Activated T-cell treated with anti-CD3 and anti-CD28 coated beads for 24 hours (primary cell): Measurements from ENCODE around the gene SIK2.
"Not testable (repeated sequence)": the region's sequence is repeated elsewhere in the genome, so short reads cannot be mapped to it uniquely, and the experiment has no call there.

Experiments used
- DNase-seq: peaks from one replicate; pipeline ENCODE4 v3.0.0-alpha.2; 2020; ENCODE audit warnings: low read depth

The SIK2 gene

DNA sequence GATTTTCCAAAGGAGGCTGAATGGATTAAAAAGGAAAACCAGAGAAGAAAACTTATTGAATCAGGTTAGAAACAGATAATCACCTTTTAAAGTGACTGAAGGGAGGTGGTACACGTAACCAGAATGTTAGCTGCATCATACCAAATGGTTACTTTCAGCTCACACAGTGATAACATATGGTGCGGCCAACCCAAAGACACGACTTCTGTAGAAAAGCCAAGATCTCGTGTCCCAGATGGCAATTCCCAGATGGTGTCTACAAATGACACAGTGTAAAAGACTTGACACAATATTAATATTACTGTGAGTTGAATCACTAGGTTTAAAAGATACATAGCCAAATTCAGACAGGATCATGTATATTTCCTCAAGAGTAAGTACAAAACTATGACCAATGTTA is 158.8 kb downstream of the SIK2 start:
- DNase-seq: no peak

DNA sequence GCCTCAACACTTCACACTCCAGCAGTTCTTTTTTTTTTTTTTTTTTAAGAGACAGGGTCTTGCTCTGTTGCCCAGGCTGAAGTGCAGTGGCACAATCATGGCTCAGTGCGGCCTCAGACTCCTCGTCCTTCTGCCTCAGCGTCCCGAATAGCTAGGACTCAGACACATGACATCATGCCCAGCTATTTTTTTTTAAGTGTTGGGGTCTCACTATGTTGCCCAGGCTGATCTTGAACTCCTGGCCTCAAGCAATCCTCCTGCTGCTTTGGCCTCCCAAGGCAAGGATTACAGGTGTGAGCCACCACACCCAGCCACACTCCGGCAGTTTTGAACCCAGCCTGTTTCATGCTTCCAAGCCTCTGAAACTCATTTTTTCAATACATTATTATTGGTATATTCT is 160.3 kb downstream of the SIK2 start:
- no peak for DNase-seq

DNA sequence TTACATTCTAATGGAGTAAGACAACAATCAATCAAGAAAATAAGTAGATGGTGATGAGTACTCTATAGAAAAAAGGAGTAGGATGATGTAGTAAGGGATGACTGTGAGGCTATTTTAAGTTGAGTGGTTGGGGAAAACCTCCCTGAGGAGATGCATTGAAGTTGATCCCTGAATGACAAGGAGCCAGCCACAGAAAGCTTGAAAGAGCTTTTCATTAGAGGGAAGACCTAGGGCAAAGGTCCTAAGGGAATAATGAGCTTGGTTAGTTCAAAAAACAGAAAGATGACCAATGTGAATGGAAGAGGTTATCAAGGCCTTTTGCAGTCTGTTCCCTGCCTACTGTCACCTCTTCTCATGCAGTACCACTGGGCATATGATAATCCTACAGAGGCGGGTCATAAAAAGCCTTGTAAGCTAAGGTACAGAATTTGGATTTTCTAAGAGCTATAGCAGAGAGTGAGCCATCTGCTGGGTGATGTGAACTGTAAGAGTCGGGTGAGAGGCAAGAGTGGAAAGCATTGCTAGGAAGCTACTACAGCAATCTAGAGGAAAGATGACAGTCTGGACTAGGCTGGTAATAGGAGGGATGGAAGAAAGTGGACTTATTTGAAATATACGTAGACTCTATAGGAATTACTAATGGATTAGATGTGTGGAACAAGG is 160.9 kb downstream of the SIK2 start:
- DNase-seq: no peak

DNA sequence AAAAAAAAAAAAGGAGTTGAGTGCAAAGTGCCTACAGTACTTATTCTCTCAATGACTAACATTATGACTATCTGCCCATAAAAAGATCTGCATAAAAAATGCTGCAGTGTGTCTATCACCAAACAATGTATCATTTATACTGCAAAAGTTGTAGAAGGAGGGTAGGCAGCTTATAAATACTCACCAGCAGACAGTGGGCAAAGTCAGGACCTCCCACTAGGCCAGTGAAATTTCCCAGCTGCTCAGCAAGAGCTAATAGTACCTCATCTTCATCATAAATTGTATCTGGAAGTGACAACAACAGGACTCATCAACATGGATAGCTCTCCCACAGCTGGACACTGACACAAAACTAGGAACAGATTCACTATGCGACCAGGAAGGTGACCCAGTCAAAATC is 162.4 kb downstream of the SIK2 start:
- no peak for DNase-seq

DNA sequence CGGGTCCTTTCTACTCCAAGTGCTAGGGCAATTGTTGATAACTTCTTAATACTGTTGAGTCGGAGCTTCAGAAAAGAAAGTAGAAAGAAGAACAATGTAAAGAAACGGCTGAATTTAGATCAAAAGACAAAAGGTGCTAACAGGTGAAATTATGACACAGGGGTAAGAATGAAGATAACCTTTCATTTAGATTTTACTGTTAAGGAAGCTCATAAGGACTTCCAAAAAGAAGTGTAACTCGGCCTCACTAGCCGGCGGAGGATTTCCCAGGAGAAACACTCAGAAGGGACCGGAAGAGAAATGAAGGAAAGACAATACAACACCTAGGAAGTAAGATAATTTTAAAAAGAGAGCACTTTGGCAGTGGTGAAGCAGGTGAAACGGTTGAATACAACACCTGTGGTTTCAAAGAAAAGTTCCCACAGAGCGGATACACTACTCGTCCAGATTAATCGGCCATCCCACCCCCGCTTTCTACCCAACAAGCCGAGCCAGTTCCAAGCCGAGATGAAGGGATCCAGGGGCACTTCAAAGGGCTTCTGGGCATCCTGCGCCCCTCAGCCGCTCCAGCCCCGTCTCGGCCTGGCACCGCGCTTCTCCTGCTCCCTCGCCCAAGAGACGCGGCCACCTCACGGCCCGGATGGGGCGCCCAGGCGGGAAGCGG is 163.2 kb downstream of the SIK2 start:
- no peak for DNase-seq

DNA sequence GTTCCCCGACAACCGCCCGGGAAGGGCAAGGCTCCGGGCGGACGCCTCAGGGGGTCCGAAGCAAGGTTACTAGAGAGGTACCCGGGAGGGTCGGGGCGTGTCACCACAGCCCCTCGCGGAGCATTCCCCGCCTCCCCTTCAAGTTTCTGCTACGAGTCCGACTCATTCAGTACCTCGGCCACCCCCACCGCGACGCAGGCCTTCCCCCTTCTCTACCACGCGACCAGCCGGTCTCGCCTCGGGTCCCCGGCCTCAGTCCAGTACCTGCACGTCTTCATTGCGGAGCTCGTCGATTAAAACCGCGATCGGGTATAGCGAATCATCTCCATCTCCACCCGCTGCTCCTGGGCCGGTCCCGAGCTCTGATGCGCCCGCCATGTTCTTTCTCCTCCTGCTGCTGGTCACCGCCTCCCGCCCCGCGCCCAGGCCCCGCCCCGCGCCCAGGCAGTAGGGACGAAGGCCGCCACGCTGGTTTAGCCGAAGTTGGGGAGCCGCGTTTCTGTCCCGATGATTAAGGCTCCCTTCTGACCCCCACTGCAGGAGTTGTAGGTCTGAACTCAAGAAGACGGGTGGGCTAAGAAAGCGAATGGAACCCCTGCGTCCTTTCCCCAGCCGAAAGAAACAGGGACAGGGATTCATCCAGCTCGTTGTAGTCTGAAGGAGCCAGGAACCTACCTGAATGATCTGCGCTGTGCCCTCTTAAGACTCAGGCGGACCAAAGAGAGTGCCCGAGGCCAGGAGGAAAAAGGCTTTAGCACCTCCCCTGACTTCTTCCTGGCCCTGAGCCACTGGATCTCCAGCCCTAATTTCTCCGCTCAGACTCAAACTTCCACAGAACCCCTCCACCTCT is 164.0 kb downstream of the SIK2 start, which contains the start of gene PPP2R1B:
TSS of gene PPP2R1B (minus strand) at position 406 of the 850 bp plus-strand sequence. CDS start at position 378, 28 bp downstream.
- DNase-seq: peak; percentile 60

DNA sequence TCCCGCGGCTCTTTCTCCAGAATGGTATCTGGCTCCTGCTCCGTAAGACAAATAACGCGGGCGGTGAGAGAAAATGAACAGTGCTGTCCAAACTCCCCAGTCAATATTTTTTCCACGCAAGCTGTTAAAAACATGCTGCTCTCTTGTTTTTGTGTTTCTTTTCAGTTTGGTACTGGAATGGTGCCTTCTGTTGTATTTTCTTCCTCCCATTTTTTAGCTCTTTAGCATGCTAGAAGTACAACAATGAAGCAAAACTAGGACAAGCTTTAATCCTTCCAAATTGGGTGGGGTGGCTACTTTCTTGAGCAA is 164.5 kb downstream of the SIK2 start:
- no peak for DNase-seq

DNA sequence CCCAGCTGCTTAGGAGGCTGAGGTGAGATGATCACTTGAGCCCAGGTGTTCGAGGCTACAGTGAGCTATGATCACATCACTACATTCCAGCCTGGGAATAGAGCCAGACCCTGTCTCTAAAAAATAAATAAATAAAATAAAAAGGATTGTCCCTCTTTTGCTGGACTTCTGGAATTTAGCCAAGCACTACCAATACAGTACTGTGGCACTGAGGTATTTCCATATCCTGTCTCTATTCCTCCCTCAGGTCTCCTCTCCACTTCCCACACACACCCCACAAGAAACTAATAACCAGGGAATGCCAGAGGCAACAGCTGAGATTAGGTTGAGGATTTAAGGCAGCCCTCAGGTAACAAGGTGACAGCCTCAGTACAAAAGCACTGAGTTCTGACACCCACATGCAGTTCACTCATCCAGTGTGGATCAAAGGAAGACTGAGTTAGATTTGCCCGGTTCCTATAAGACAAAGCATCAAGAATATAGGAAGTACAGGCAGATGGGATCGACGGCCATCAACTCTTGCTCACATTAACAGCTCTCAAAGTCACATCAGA is 168.4 kb downstream of the SIK2 start:
- DNase-seq: no peak

DNA sequence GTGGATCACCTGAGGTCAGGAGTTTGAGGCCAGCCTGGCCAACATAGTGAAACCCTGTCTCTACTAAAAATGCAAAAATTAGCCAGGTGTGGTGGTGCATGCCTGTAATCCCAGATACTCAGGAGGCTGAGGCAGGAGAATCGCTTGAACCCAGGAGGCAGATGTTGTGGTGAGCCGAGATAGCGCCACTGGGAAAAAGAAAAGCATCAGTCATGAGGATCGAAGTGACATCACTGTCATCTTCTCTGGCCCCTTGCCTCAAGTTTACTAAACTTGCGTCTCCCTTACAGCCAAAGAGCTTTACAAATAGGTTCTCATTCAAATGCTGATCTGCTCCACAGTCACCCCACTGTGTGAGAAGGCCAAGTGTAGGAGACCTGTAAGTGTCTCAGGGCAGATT is 169.0 kb downstream of the SIK2 start:
- not testable (repeated sequence) for DNase-seq

DNA sequence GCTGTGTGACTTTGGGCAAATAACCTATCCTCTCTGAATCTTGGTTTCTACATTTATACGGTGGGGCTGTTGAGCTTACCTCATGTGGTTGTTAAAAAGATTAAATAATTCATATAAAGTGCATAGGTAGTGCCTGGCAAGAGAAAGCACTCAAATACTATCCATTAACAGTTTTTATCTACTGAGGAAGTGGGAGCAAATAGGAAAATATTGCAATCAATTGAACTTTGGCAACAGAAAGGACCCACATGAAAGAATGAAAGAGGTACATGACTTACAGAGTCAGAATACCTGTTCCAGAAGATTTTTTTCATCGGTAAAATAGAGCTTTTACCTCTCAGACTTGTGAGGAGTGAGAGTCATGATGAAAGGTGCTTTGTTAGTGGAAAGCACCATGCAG is 170.3 kb downstream of the SIK2 start:
- no peak for DNase-seq

DNA sequence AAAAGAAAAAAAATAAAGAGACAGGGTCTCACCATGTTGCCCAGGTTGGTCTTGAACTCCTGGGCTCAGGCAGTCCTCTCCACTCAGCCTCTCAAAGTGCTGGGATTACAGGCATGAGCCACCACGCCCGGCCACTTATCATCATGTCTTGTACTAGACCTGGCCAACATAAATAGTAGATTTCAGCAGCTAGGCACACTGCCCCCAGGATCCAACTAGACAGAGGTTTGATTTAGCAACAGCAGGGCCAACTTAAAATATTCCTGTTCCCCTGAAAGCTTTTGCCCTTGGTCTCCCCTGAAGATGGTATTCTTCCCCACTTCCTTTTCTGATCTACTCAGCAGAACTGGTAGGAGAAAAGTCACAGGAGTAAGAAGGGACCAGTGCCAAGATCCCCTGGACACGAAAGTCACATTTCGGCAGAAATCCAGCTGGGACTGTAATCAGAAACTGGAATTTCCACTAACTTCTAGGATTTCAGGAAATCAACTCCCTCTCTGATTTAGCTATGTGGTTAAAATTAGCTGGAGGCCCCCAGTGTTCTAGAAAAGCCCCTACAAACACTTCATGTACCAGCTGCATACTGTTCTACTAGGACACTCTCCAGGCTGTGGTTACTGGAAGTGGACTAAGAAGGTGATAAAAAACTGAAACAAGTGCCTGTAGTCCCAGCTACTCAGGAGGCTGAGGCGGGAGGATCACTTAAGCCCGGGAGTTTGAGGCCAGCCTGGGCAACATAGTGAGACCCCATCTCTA is 172.9 kb downstream of the SIK2 start:
- no peak for DNase-seq

DNA sequence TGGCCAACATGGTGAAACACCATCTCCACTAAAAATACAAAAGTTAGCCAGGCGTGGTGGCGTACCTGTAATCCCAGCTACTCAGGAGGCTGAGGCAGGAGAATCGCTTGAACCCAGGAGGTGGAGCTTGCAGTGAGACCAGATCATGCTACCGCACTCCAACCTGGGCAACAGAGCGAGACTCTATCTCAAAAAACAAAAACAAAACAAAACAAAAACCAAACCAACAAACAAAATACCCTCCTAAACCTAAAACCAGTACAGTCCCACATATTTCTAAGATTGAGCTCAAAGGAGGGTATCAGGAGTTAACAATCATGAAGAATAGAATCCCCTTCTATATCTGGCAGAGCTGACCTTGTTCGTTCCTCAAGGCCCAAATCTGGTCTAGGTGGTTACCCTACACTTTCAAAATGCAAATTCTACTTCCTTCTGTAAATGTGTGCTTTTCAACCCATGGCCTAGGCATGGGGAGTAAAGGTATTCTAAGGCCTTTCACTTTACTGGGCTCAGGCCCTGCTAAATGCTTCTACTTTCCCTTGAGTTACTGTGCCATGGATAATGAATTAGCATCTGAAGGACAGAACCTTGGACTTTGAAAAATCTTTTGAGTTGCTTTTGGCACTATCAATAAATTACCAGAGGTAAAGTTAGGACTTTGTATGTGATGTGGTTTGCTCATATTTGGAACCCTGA is 174.3 kb downstream of the SIK2 start:
- DNase-seq: no peak

DNA sequence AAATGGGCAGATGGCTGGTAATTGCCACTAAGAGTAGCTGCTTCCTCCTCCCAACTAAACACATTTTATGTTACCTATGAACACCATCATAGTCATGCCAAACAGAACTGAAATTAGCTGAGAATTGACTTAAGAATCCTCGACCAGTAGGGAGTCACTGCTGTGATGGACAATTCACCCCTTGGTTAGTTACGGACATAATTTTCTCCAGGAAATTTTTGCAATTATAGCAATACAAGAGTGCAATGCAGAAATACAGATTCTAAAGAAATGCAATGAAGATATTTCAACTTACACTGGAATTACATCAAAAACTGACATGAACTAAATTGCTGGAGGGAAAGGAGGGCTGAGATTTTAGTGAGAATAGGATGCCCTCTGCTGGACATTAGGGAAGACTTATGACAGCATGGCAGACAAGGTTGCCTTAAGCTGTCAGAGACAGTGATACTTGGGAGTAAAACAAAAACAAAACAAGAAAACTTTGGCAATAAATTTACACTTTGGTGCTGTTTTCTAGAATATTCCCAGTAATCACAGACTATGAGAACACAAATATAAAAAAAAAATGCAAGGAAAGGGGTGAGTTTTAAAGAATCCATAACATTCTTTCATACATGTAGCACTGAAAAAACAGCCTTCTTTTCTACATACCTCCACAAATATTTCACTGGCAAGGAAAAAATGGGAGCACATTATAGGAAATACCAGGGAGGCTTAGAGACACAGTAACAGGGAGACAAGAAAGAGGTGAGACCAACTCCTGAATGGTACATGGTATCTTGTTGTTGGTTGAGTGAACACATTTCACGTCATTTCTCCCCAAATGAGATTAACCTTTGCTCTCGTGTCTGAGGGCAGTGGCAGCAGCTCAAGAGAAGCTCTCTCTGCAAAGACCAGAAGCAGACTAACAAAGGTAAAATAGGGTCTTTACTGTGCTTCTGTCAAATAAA is 175.1 kb downstream of the SIK2 start:
- peak; percentile 20 for DNase-seq

DNA sequence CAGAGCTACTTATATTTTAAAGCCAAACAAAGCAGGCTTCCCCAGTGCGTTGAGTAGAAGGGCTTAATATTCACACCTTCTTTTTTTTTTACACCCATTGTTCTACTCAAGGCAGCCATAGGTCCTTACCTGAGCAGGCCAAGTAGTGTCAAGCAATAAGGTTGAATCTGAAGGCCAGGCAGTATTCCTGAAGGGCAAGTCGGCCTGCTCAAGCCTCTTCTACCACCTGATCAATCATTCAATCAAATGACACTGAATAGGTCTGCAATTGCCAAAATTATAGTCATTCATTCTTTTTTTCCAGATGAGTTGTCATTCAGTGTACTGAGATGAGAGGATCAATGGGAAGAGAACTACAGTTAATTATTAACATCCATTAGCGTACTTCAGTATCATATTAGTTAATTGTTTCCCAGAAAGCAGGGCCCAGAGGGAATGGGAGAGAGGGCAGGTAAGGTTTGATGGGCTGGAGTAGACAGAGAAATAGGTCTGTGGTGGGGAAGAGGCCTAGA is 175.9 kb downstream of the SIK2 start:
- no peak for DNase-seq

DNA sequence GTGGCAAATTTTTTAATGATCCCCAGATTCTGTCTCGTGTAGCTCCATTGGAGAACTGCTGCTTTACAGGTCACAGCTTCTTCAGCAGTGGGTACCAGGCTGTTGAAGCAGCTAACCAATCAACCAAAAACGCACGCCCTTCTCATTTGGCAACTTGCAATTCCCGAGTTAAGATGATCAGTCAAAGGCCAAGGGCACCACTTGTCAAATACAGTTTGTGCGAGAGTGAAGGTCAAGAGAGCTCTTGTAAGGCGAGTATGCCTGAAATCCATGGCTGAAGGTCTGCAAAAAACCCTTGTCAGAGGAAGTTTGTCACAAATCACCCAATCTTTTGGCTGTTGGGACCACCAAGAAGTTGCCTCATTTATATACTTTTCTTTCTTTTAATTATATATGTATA is 176.9 kb downstream of the SIK2 start:
- DNase-seq: no peak
